Measurements from ENCODE around the gene LZTS2. TPM values are rescaled to one million over a fixed set of nuclear protein-coding genes. Genes with fewer than 3 reads are reported as not detected.

Gene LZTS2
- total and polyA plus RNA-seq, 2 experiments from 2014 or later, result 73.6 to 90.7 TPM

- 82% methylated on average over 10 of the region's 10 CpGs for WGBS (ENCODE audit: low lambda C conversion rate, missing lambda C conversion rate)
- Histone ChIP-seq H3K9me2 (replicated peaks; ENCODE audit: insufficient read depth) (no peaks in the 10 kb centered on the region), H3K36me3 (replicated peaks; ENCODE audit: insufficient read depth, low read depth) (no peaks in the 10 kb centered on the region), H3K27me3 (peaks cover 4% of the 10 kb centered on the region), H3K4me3 (no peak overlapping the region), H4K20me1 (ENCODE audit: insufficient read depth, poor library complexity, severe bottlenecking) (no peaks in the 10 kb centered on the region), H3K4me2 (no peak overlapping the region), H3K4me1 (ENCODE audit: insufficient read depth) (peaks cover 9% of the 10 kb centered on the region), H3K9me3 (ENCODE audit: low read depth) (no peaks in the 10 kb centered on the region), H2AFZ (no peak overlapping the region), H3K27ac (no peak overlapping the region), H3K79me2 (no peaks in the 10 kb centered on the region)
- no peak for DNase-seq (ENCODE audit: low spot score)
- TF ChIP-seq, protein P1, sequence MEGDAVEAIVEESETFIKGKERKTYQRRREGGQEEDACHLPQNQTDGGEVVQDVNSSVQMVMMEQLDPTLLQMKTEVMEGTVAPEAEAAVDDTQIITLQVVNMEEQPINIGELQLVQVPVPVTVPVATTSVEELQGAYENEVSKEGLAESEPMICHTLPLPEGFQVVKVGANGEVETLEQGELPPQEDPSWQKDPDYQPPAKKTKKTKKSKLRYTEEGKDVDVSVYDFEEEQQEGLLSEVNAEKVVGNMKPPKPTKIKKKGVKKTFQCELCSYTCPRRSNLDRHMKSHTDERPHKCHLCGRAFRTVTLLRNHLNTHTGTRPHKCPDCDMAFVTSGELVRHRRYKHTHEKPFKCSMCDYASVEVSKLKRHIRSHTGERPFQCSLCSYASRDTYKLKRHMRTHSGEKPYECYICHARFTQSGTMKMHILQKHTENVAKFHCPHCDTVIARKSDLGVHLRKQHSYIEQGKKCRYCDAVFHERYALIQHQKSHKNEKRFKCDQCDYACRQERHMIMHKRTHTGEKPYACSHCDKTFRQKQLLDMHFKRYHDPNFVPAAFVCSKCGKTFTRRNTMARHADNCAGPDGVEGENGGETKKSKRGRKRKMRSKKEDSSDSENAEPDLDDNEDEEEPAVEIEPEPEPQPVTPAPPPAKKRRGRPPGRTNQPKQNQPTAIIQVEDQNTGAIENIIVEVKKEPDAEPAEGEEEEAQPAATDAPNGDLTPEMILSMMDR (IDR thresholded peaks at IDR 0.05; ENCODE audit: poor library complexity), result no peak
- TF ChIP-seq EZH2phosphoT487 (IDR thresholded peaks at IDR 0.05; ENCODE audit: low read depth, severe bottlenecking, unreplicated experiment), result no peak
- no peak for TF ChIP-seq EZH2 (IDR thresholded peaks at IDR 0.05; ENCODE audit: borderline replicate concordance)
Observed at GRCh38 chr10:101020427-101021075, 20.9 kb downstream of the LZTS2 start.

DNA sequence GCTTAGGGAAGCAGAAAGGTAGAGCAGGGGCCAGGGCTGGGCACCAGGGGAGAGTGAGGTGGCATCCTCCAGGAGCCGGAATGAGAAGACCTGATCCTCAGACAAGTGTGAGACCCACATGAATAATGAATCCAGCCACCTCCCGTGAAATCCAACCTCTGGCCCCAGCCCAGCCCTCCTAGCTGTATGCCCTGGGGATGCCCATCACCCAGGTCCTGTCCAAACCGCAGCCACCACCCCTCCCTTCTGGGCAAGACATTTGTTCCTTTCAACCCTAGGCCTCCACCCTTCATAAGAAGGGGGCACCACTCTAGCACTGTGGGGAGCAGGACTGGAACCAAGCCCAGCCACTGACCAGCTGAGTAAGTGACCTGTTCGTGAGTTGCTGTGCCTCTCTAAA lies 21.6 kb downstream of the LZTS2 start:
- Histone ChIP-seq H2AFZ (no peak overlapping the region), H3K27me3 (peaks cover 4% of the 10 kb centered on the region), H3K9me3 (ENCODE audit: low read depth) (no peaks in the 10 kb centered on the region), H3K9me2 (replicated peaks; ENCODE audit: insufficient read depth) (no peaks in the 10 kb centered on the region), H3K27ac (no peak overlapping the region), H3K79me2 (no peaks in the 10 kb centered on the region), H3K4me2 (no peak overlapping the region), H3K36me3 (replicated peaks; ENCODE audit: insufficient read depth, low read depth) (no peaks in the 10 kb centered on the region), H3K4me3 (no peak overlapping the region), H3K4me1 (ENCODE audit: insufficient read depth) (peaks cover 9% of the 10 kb centered on the region), H4K20me1 (ENCODE audit: insufficient read depth, poor library complexity, severe bottlenecking) (no peaks in the 10 kb centered on the region)
- DNase-seq (ENCODE audit: low spot score), result no peak
- WGBS (ENCODE audit: low lambda C conversion rate, missing lambda C conversion rate), result 82% methylated on average over 4 of the region's 4 CpGs
- TF ChIP-seq EZH2phosphoT487 (IDR thresholded peaks at IDR 0.05; ENCODE audit: low read depth, severe bottlenecking, unreplicated experiment) (no peak), EZH2 (IDR thresholded peaks at IDR 0.05; ENCODE audit: borderline replicate concordance) (no peak)
- TF ChIP-seq, protein P1 (IDR thresholded peaks at IDR 0.05; ENCODE audit: poor library complexity), result no peak

- no peak overlapping the region for H2AFZ ChIP-seq
- no peaks in the 10 kb centered on the region for H3K36me3 ChIP-seq (replicated peaks; ENCODE audit: insufficient read depth, low read depth)
- WGBS (ENCODE audit: low lambda C conversion rate, missing lambda C conversion rate), result 93% methylated on average over 10 of the region's 11 CpGs
- H3K79me2 ChIP-seq, result no peaks in the 10 kb centered on the region
- H3K27ac ChIP-seq, result no peak overlapping the region
- H3K4me3 ChIP-seq, result no peak overlapping the region
- no peak overlapping the region for H3K4me2 ChIP-seq
- H3K4me1 ChIP-seq (ENCODE audit: insufficient read depth), result peaks cover 14% of the 10 kb centered on the region
- H3K9me2 ChIP-seq (replicated peaks; ENCODE audit: insufficient read depth), result no peaks in the 10 kb centered on the region
- TF ChIP-seq EZH2 (IDR thresholded peaks at IDR 0.05; ENCODE audit: borderline replicate concordance) (no peak), EZH2phosphoT487 (IDR thresholded peaks at IDR 0.05; ENCODE audit: low read depth, severe bottlenecking, unreplicated experiment) (no peak)
- TF ChIP-seq, protein P1 (IDR thresholded peaks at IDR 0.05; ENCODE audit: poor library complexity), result no peak
- H4K20me1 ChIP-seq (ENCODE audit: insufficient read depth, poor library complexity, severe bottlenecking), result no peaks in the 10 kb centered on the region
- no peak for DNase-seq (ENCODE audit: low spot score)
- H3K27me3 ChIP-seq, result peaks cover 4% of the 10 kb centered on the region
- no peaks in the 10 kb centered on the region for H3K9me3 ChIP-seq (ENCODE audit: low read depth)
Observed at GRCh38 chr10:101021692-101022251, 22.2 kb downstream of the LZTS2 start.

Measured in hepatocyte (in vitro differentiated cells).